Measurements from ENCODE around the gene RET. TPM values are rescaled to one million over a fixed set of nuclear protein-coding genes. Genes with fewer than 3 reads are reported as not detected.

Gene RET
- total RNA-seq, 1 experiment from 2014 or later = 68.0 TPM

GRCh38 chr10:43059828-43060227, 17.0 kb upstream of the RET start:
- POLR2A ChIA-PET (ENCODE audit: low non-redundant PET) = interaction anchor here (0.6 kb wide), 1 partner anchor 10 kb away, joined by 3 read pairs; no protein-coding TSS in a partner anchor
- no peak for TF ChIP-seq EZH2 (IDR thresholded peaks at IDR 0.05; ENCODE audit: borderline replicate concordance, low read depth, low read length, poor library complexity, severe bottlenecking)
- TF ChIP-seq CTCF (conservative IDR thresholded peaks at IDR 0.05; ENCODE audit: low read depth, low read length) = no peak
- intact Hi-C loops (cut with micrococcal nuclease; ENCODE audit: unreplicated experiment) = no loop called here
- H3K9me3 ChIP-seq (ENCODE audit: low read depth, low read length, poor library complexity, severe bottlenecking) = no peaks in the 10 kb centered on the region
- no peaks in the 10 kb centered on the region for H3K36me3 ChIP-seq (ENCODE audit: insufficient read depth, low read length, poor library complexity, severe bottlenecking)
- no peak overlapping the region for H3K4me3 ChIP-seq (ENCODE audit: low read depth, low read length, poor library complexity, severe bottlenecking)
- no peaks in the 10 kb centered on the region for H3K4me1 ChIP-seq (ENCODE audit: insufficient read depth, low read length, poor library complexity, severe bottlenecking)
- CTCF ChIA-PET = no interaction called here
- no TSS peak for BruUV-seq (replicated peaks)
- H3K27ac ChIP-seq (ENCODE audit: low read depth, low read length, poor library complexity, severe bottlenecking) = no peak overlapping the region
- no peak for DNase-seq (ENCODE audit: low spot score)
- H3K27me3 ChIP-seq (replicated peaks; ENCODE audit: insufficient read depth, low read depth, low read length, poor library complexity) = no peaks in the 10 kb centered on the region

GRCh38 chr10:43060291-43060690, 16.6 kb upstream of the RET start:
- no peak for DNase-seq (ENCODE audit: low spot score)
- Histone ChIP-seq H3K27me3 (replicated peaks; ENCODE audit: insufficient read depth, low read depth, low read length, poor library complexity) (no peaks in the 10 kb centered on the region), H3K36me3 (ENCODE audit: insufficient read depth, low read length, poor library complexity, severe bottlenecking) (no peaks in the 10 kb centered on the region), H3K4me3 (ENCODE audit: low read depth, low read length, poor library complexity, severe bottlenecking) (no peak overlapping the region), H3K27ac (ENCODE audit: low read depth, low read length, poor library complexity, severe bottlenecking) (no peak overlapping the region), H3K9me3 (ENCODE audit: low read depth, low read length, poor library complexity, severe bottlenecking) (no peaks in the 10 kb centered on the region), H3K4me1 (ENCODE audit: insufficient read depth, low read length, poor library complexity, severe bottlenecking) (no peaks in the 10 kb centered on the region)
- TF ChIP-seq CTCF (conservative IDR thresholded peaks at IDR 0.05; ENCODE audit: low read depth, low read length) = no peak
- ChIA-PET POLR2A (ENCODE audit: low non-redundant PET) (no interaction called here), CTCF (no interaction called here)
- intact Hi-C loops (cut with micrococcal nuclease; ENCODE audit: unreplicated experiment) = no loop called here
- no TSS peak for BruUV-seq (replicated peaks)

GRCh38 chr10:43061331-43061730, 15.5 kb upstream of the RET start:
- Histone ChIP-seq H3K4me1 (ENCODE audit: insufficient read depth, low read length, poor library complexity, severe bottlenecking) (no peaks in the 10 kb centered on the region), H3K4me3 (ENCODE audit: low read depth, low read length, poor library complexity, severe bottlenecking) (no peak overlapping the region), H3K27ac (ENCODE audit: low read depth, low read length, poor library complexity, severe bottlenecking) (no peak overlapping the region), H3K36me3 (ENCODE audit: insufficient read depth, low read length, poor library complexity, severe bottlenecking) (no peaks in the 10 kb centered on the region), H3K9me3 (ENCODE audit: low read depth, low read length, poor library complexity, severe bottlenecking) (no peaks in the 10 kb centered on the region), H3K27me3 (replicated peaks; ENCODE audit: insufficient read depth, low read depth, low read length, poor library complexity) (no peaks in the 10 kb centered on the region)
- no peak for DNase-seq (ENCODE audit: low spot score)
- TF ChIP-seq CTCF (conservative IDR thresholded peaks at IDR 0.05; ENCODE audit: low read depth, low read length) = no peak
- no peak for TF ChIP-seq EZH2 (IDR thresholded peaks at IDR 0.05; ENCODE audit: borderline replicate concordance, low read depth, low read length, poor library complexity, severe bottlenecking)
- BruUV-seq (replicated peaks) = no TSS peak
- ChIA-PET POLR2A (ENCODE audit: low non-redundant PET) (no interaction called here), CTCF (no interaction called here)
- intact Hi-C loops (cut with micrococcal nuclease; ENCODE audit: unreplicated experiment) = no loop called here
